GM12878 (cell line): ENCODE data around the gene CTNNA3. TPM values are rescaled to one million over a fixed set of nuclear protein-coding genes. Genes with fewer than 3 reads are reported as not detected.

ENCODE experiments used
- ATAC-seq: fragments of 200-7000 bp; cut with Tn5 transposase; 3 replicates; pipeline ENCODE4 v1.9.1; 2020; ENCODE audit warnings: mild to moderate bottlenecking, moderate library complexity
- BruUV-seq: library from RNA; stranded (reverse); fragments of 400-500 nt; replicated peaks from 2 replicates; lab custom pipeline; 2021; lab: Mats Ljungman, UMichigan
- CTCF ChIA-PET: fragments of 300-600 bp; sonication (Branson Sonifier 250); formaldehyde crosslinking; extraction: SDS; loops from one replicate; lab custom pipeline; 2021; ENCODE audit warnings: inconsistent platforms; lab: Yijun Ruan, JAX
- POLR2A ChIA-PET: fragments of 350-600 bp; formaldehyde crosslinking; extraction: SDS; loops from one replicate; lab custom pipeline; 2021; ENCODE audit warnings: inconsistent platforms; lab: Charles Lee
- RAD21 ChIA-PET: fragments of 300-600 bp; sonication (Branson Sonifier 250); formaldehyde crosslinking; loops from one replicate; lab custom pipeline; 2023; ENCODE audit warnings: antibody characterized with exemption; ENCODE audit not compliant: unreplicated experiment; lab: Charles Lee
- SMC1A ChIA-PET: fragments of 300-600 bp; sonication (Branson Sonifier 250); formaldehyde crosslinking; loops from one replicate; lab custom pipeline; 2023; ENCODE audit not compliant: unreplicated experiment, uncharacterized antibody; lab: Charles Lee
- DNase-seq: peaks from one replicate; pipeline ENCODE4 v3.0.0-alpha.2; 2011; ENCODE audit warnings: low read depth, low spot score
- FAIRE-seq: peaks from 3 replicates; lab custom pipeline; 2011; peaks lifted over from hg19 to GRCh38; lab: Jason Lieb, UNC
- H2AFZ ChIP-seq: 2 replicates; pipeline ENCODE4 v1.6.0; 2011; ENCODE audit warnings: low read depth, low read length, control low read depth; ENCODE audit not compliant: control insufficient read depth
- H3K27ac ChIP-seq: 2 replicates; pipeline ENCODE4 v1.5.1; 2011; ENCODE audit warnings: control low read depth; ENCODE audit not compliant: control insufficient read depth, insufficient read depth
- H3K27me3 ChIP-seq, 2 experiments: replicated peaks in 1 of 2; 2 replicates each; pipeline versions ENCODE4 v1.6.0 to v1.6.1; 2011; ENCODE audit warnings: low read length in 1 of 2; ENCODE audit not compliant: control insufficient read depth in 2 of 2, insufficient read depth in 2 of 2
- H3K36me3 ChIP-seq, 2 experiments: 2 replicates each; pipeline ENCODE4 v1.5.1; 2011; ENCODE audit warnings: low read length in 1 of 2; ENCODE audit not compliant: control insufficient read depth in 2 of 2, insufficient read depth in 2 of 2
- H3K4me1 ChIP-seq: 2 replicates; pipeline ENCODE4 v1.6.1; 2011; ENCODE audit warnings: mild to moderate bottlenecking, low read length, moderate library complexity, mixed read lengths; ENCODE audit not compliant: control insufficient read depth, insufficient read depth
- H3K4me2 ChIP-seq: 2 replicates; pipeline ENCODE4 v1.6.0; 2011; ENCODE audit warnings: control low read depth; ENCODE audit not compliant: control insufficient read depth, insufficient read depth
- H3K4me3 ChIP-seq: fragments of 200-600 bp; sonication (generic); 2 replicates; pipeline ENCODE4 v1.5.1; 2016
- H3K79me2 ChIP-seq: 2 replicates; pipeline ENCODE4 v1.6.0; 2011; ENCODE audit warnings: low read length; ENCODE audit not compliant: control insufficient read depth, insufficient read depth
- H3K9ac ChIP-seq: 2 replicates; pipeline ENCODE4 v1.8.0; 2011; ENCODE audit warnings: low read length, control low read depth, mixed read lengths; ENCODE audit not compliant: control insufficient read depth, insufficient read depth
- H3K9me3 ChIP-seq: replicated peaks from 3 replicates; pipeline ENCODE4 v1.5.1; 2011; ENCODE audit warnings: mild to moderate bottlenecking, low read length; ENCODE audit not compliant: control insufficient read depth, insufficient read depth
- H4K20me1 ChIP-seq: 2 replicates; pipeline ENCODE4 v1.6.0; 2011; ENCODE audit not compliant: control insufficient read depth, insufficient read depth
- BHLHE40 ChIP-seq, 2 experiments: fragments of 450-650 bp in 1 of 2; IDR thresholded peaks; 2 replicates each; pipeline ENCODE4 v1.6.1; 2011 to 2017; ENCODE audit warnings: low read depth in 2 of 2, borderline replicate concordance in 1 of 2, improper control_type of control experiment in 1 of 2, low read length in 1 of 2, mild to moderate bottlenecking in 1 of 2
- CREB1 ChIP-seq: IDR thresholded peaks from 2 replicates; pipeline ENCODE4 v1.6.1; 2012; ENCODE audit warnings: low read depth, mild to moderate bottlenecking, inconsistent platforms
- EGR1 ChIP-seq, 2 experiments: IDR thresholded peaks; 1 replicate in 1 of 2; 2 replicates in 1 of 2; pipeline ENCODE4 v1.6.1; 2011 to 2012; ENCODE audit warnings: low read depth in 2 of 2, low read length in 2 of 2, borderline replicate concordance in 1 of 2, mild to moderate bottlenecking in 1 of 2, moderate library complexity in 1 of 2
- FOS ChIP-seq: IDR thresholded peaks from 3 replicates; pipeline ENCODE4 v1.6.1; 2011; ENCODE audit warnings: borderline replicate concordance; ENCODE audit not compliant: insufficient read length; ENCODE audit errors: extremely low read depth
- FOXK2 ChIP-seq: fragments of 450-650 bp; IDR thresholded peaks from 2 replicates; pipeline ENCODE4 v1.6.1; 2017; ENCODE audit warnings: mild to moderate bottlenecking, moderate library complexity
- FOXM1 ChIP-seq: IDR thresholded peaks from 2 replicates; pipeline ENCODE4 v1.6.1; 2012; ENCODE audit warnings: low read depth, mild to moderate bottlenecking, inconsistent platforms, low read length, moderate library complexity
- LARP7 ChIP-seq: fragments of 450-650 bp; IDR thresholded peaks from 2 replicates; pipeline ENCODE4 v1.6.1; 2017; ENCODE audit warnings: mild to moderate bottlenecking
- MTA3 ChIP-seq: IDR thresholded peaks from 2 replicates; pipeline ENCODE4 v1.6.1; 2012; ENCODE audit warnings: low read length, inconsistent platforms, borderline replicate concordance
- PAX5 ChIP-seq: IDR thresholded peaks from 2 replicates; pipeline ENCODE4 v1.6.1; 2011; ENCODE audit warnings: low read depth, low read length, borderline replicate concordance
- POLR2AphosphoS2 ChIP-seq: IDR thresholded peaks from 2 replicates; pipeline ENCODE4 v1.6.1; 2011; ENCODE audit warnings: low read depth, mild to moderate bottlenecking, low read length, improper control_type of control experiment, moderate library complexity
- RAD51 ChIP-seq: fragments of 450-650 bp; IDR thresholded peaks from 2 replicates; pipeline ENCODE4 v1.6.1; 2016; ENCODE audit warnings: moderate library complexity, mild to moderate bottlenecking, inconsistent platforms
- RELA ChIP-seq: fragments of 450-650 bp; IDR thresholded peaks from 2 replicates; pipeline ENCODE4 v1.8.0; 2014; ENCODE audit warnings: borderline replicate concordance; ENCODE audit not compliant: partially characterized antibody
- RFX5 ChIP-seq: IDR thresholded peaks from 2 replicates; pipeline ENCODE4 v1.6.1; 2011; ENCODE audit warnings: low read depth, low read length, improper control_type of control experiment
- SMAD5 ChIP-seq: IDR thresholded peaks from 2 replicates; pipeline ENCODE4 v1.6.1; 2016; ENCODE audit warnings: antibody characterized with exemption, low read depth
- TAF1 ChIP-seq: IDR thresholded peaks from 2 replicates; pipeline ENCODE4 v1.6.1; 2011; ENCODE audit warnings: mild to moderate bottlenecking, low read depth, low read length, borderline replicate concordance
- YY1 ChIP-seq: IDR thresholded peaks from 2 replicates; pipeline ENCODE4 v1.6.1; 2011; ENCODE audit warnings: low read depth, mild to moderate bottlenecking, low read length
- ZBED1 ChIP-seq: IDR thresholded peaks from 2 replicates; pipeline ENCODE4 v1.6.1; 2016; ENCODE audit warnings: borderline replicate concordance
- ZNF207 ChIP-seq: fragments of 450-650 bp; IDR thresholded peaks from 2 replicates; pipeline ENCODE4 v1.6.1; 2014; ENCODE audit warnings: antibody characterized with exemption, mild to moderate bottlenecking, borderline replicate concordance
- ZNF217 ChIP-seq: fragments of 450-650 bp; IDR thresholded peaks from 2 replicates; pipeline ENCODE4 v1.6.1; 2017; ENCODE audit warnings: antibody characterized with exemption, mild to moderate bottlenecking
- WGBS: methylation state at CpG from one replicate; pipeline ENCODE4 v1.1.6; 2016; ENCODE audit warnings: low lambda C conversion rate; ENCODE audit not compliant: insufficient replicate concordance, insufficient coverage; ENCODE audit errors: missing lambda C conversion rate; 5-methylcytosine and 5-hydroxymethylcytosine counted together
- in situ Hi-C: fragments of 300-500 bp; cut with MboI; formaldehyde crosslinking; loops from 9 replicates; pipeline ENCODE4 v1.14.3; 2018; ENCODE audit warnings: mixed read lengths
- intact Hi-C: fragments of 100-400 bp; cut with micrococcal nuclease; formaldehyde crosslinking; loops from one replicate; pipeline ENCODE4 v1.14.2; 2022; ENCODE audit not compliant: unreplicated experiment
- polyA plus RNA-seq, 11 experiments: library from polyadenylated mRNA; depleted of rRNA in 4 of 11; unstranded in 6 of 11; stranded (reverse) in 5 of 11; fragments of >200 nt; fragmentation: Nextera tagmentation in 4 of 11; fragmentation: Illumina TruSeq in 1 of 11; extraction: Ambion mirVana in 4 of 11; extraction: Trizol in 1 of 11; gene quantifications; 1 replicate in 1 of 11; 2 replicates in 10 of 11; pipeline versions ENCODE4 v1.2.1 to v1.2.3, GENCODE V29; 2011 to 2016; ENCODE audit warnings: inconsistent platforms in 2 of 11, missing spikeins in 2 of 11, low read depth in 1 of 11
- total RNA-seq, 4 experiments: library from RNA; depleted of rRNA in 3 of 4; stranded (reverse); fragments of >200 nt in 3 of 4; fragmentation: Illumina TruSeq in 1 of 4; extraction: Trizol in 1 of 4; gene quantifications; 2 replicates each; pipeline versions ENCODE4 v1.2.1 to v1.2.3, GENCODE V29; 2013 to 2021
- TF ChIP-seq, protein P1 (sequence below): fragments of 450-650 bp; IDR thresholded peaks from 2 replicates; pipeline ENCODE4 v1.6.1; 2017; ENCODE audit warnings: low read depth, mild to moderate bottlenecking, moderate library complexity
- TF ChIP-seq, protein P2 (sequence below): fragments of 450-650 bp; IDR thresholded peaks from 2 replicates; pipeline ENCODE4 v1.6.1; 2017; ENCODE audit warnings: antibody characterized with exemption, mild to moderate bottlenecking, moderate library complexity

The CTNNA3 gene
- total and polyA plus RNA-seq, 10 of the 15 experiments (the other 5 are each of a cell fraction or from before 2014, with no cell fraction given), result under 0.01 to 4.5 (median 0.22) TPM; not detected in 2

DNA sequence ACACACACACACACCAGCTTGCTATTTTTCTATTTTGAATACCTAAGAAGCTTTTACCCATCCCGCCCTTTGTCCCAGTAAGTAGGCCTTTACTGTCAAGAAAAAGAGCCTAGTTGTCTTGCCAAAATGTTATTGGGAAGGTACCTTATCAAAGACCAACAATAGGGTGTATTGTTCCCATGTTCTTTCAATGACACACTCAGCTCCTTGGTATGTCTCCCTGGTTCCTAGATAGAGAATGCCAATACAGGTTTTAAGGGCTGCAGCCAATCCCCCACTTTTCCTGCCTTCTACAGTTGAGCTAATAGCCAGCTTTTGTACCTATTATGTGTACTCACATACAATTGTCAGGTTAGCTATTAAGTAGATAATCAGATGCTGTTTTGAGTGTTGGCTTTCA is 862.1 kb downstream of the CTNNA3 start (continued):
- TF ChIP-seq POLR2AphosphoS2 (no peak), FOXM1 (no peak), EGR1 (IDR thresholded peaks at IDR 0.05; ENCODE audit: borderline replicate concordance in 1 of 2, low read depth in 2 of 2, low read length in 2 of 2) (no peak), SMAD5 (no peak)

DNA sequence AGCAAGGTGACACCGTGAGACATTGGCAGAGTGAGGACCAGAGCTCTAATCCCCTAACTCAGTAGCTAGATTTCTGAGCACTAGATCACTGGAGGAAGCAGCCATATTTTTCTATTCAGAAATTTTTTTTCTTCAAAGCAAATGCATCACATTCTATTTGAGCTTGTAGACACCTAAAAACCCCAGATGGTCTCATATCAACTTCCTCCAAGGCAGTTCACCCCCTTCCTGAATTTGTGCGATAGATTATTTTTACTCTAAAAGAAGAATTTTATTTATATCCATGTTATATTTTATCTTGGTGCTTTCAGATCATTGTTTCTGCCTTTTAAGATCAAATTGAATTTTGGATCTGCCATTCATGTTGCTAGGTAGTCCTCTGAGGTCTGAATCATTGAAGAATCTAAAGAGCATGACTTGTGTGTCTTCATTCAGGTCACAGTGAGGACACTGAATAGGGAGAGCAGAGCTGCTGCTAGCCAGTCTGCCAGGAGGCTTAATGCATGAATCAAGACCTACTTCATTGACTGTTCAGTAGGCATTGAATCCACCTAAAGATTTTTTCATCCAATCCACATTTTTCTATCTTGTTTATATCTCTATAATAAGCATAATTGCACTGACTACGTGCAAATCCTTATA is 863.1 kb downstream of the CTNNA3 start:
- no peaks in the 10 kb centered on the region for H3K4me1 ChIP-seq
- intact Hi-C loops, result no loop called here
- H3K27ac ChIP-seq, result no peak overlapping the region
- DNase-seq, result no peak
- ChIA-PET CTCF (interaction anchor here (0.7 to 1.4 kb wide), 3 partner anchors 19 to 951 kb away, joined by 3 read pairs; no protein-coding TSS in a partner anchor), POLR2A (no interaction called here), RAD21 (interaction anchor here (0.7 to 1.1 kb wide), 3 partner anchors 10 to 308 kb away, joined by 3 to 4 read pairs (median 4); no protein-coding TSS in a partner anchor), SMC1A (interaction anchor here (0.9 to 1.6 kb wide), 6 partner anchors 10 to 59 kb away, joined by 3 to 9 read pairs (median 3); no protein-coding TSS in a partner anchor)
- 9% methylated on average over 3 of the region's 3 CpGs for WGBS
- no peak for FAIRE-seq
- no peaks in the 10 kb centered on the region for H4K20me1 ChIP-seq
- no peaks in the 10 kb centered on the region for H3K27me3 ChIP-seq
- no TSS peak for BruUV-seq
- TF ChIP-seq FOXK2, result no peak
- TF ChIP-seq BHLHE40 (IDR thresholded peaks at IDR 0.05; ENCODE audit: borderline replicate concordance in 1 of 2, low read depth in 2 of 2, low read length in 1 of 2), result no peak
- no peak for TF ChIP-seq RELA
- no peak for TF ChIP-seq PAX5
- TF ChIP-seq RFX5, result no peak
- no peak for TF ChIP-seq ZNF207
- TF ChIP-seq CREB1, result no peak
- no peak for TF ChIP-seq FOS
- TF ChIP-seq MTA3, result no peak
- TF ChIP-seq ZBED1, result no peak
- TF ChIP-seq ZNF217, result no peak
- TF ChIP-seq LARP7, result no peak
- TF ChIP-seq, protein P1, sequence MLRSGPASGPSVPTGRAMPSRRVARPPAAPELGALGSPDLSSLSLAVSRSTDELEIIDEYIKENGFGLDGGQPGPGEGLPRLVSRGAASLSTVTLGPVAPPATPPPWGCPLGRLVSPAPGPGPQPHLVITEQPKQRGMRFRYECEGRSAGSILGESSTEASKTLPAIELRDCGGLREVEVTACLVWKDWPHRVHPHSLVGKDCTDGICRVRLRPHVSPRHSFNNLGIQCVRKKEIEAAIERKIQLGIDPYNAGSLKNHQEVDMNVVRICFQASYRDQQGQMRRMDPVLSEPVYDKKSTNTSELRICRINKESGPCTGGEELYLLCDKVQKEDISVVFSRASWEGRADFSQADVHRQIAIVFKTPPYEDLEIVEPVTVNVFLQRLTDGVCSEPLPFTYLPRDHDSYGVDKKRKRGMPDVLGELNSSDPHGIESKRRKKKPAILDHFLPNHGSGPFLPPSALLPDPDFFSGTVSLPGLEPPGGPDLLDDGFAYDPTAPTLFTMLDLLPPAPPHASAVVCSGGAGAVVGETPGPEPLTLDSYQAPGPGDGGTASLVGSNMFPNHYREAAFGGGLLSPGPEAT, result no peak
- no peak for TF ChIP-seq YY1
- TF ChIP-seq, protein P2, sequence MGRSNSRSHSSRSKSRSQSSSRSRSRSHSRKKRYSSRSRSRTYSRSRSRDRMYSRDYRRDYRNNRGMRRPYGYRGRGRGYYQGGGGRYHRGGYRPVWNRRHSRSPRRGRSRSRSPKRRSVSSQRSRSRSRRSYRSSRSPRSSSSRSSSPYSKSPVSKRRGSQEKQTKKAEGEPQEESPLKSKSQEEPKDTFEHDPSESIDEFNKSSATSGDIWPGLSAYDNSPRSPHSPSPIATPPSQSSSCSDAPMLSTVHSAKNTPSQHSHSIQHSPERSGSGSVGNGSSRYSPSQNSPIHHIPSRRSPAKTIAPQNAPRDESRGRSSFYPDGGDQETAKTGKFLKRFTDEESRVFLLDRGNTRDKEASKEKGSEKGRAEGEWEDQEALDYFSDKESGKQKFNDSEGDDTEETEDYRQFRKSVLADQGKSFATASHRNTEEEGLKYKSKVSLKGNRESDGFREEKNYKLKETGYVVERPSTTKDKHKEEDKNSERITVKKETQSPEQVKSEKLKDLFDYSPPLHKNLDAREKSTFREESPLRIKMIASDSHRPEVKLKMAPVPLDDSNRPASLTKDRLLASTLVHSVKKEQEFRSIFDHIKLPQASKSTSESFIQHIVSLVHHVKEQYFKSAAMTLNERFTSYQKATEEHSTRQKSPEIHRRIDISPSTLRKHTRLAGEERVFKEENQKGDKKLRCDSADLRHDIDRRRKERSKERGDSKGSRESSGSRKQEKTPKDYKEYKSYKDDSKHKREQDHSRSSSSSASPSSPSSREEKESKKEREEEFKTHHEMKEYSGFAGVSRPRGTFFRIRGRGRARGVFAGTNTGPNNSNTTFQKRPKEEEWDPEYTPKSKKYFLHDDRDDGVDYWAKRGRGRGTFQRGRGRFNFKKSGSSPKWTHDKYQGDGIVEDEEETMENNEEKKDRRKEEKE, result no peak
- no peak for TF ChIP-seq RAD51
- no peak for TF ChIP-seq TAF1
- H3K79me2 ChIP-seq, result no peaks in the 10 kb centered on the region
- H3K36me3 ChIP-seq, result no peaks in the 10 kb centered on the region
- H3K4me3 ChIP-seq, result no peak overlapping the region
- H3K9ac ChIP-seq, result no peak overlapping the region
- no peaks in the 10 kb centered on the region for H3K9me3 ChIP-seq
- no peak overlapping the region for H2AFZ ChIP-seq
- ATAC-seq, result no peak
- no peak overlapping the region for H3K4me2 ChIP-seq
- in situ Hi-C loops, result no loop called here
